Midbrain (tissue), 1 donor: ENCODE data around the gene EPS8.
A peak's percentile ranks its signal among the peaks of the same experiment; 100 is the strongest.
"Not testable (repeated sequence)": the region's sequence is repeated elsewhere in the genome, so short reads cannot be mapped to it uniquely, and the experiment has no call there.

Experiments used
- DNase-seq: peaks from one replicate; lab custom pipeline; 2025; lab: John Stamatoyannopoulos, UW

The EPS8 gene

DNA sequence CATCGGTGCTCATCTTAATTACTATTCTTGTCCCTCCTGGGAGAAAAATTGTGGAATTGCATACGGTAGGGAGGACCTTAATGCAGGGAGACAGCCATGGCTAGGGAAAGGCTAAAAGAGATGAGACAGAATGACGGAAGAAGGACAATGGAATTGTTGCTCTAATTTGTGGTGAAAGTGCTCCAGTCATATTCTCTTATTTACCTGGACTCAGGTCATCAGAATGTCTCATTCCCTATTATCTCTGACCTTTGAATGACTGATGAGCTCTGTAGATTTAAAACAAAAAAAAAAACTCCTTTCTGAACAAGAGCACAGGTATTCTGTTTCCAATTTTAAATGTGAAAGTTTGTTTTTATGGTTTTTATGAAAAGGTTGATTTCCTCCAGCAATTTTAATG lies 8.6 kb upstream of the EPS8 start:
- DNase-seq: no peak

DNA sequence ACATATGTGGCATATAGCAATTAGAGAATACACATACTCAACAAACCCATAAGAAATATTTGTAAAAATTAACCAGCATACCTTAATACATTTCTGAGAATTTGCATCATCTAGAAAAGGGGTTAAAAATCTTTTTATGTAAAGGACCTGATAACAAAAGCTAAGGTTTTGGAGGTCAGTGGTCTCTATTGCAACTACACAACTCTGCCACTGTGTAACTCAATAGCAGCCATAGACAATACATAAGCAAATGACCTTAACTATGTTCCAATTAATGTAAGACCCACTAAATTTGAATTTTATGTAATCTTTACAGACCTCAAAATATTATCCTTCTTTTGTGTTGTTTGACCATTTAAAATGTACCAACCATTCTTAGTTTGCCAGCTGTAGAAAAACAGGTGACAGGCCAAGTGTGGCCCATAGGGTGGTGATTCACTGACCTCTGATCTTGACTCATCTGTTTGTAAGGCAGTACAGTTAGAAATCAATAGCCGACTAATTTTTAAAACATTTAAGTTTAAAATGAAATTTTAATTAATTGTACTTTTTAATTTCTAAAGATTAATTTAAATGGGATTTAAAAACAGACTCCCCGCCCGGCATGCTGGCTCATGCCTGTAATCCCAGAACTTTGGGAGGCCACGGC lies 7.4 kb upstream of the EPS8 start:
- no peak for DNase-seq

DNA sequence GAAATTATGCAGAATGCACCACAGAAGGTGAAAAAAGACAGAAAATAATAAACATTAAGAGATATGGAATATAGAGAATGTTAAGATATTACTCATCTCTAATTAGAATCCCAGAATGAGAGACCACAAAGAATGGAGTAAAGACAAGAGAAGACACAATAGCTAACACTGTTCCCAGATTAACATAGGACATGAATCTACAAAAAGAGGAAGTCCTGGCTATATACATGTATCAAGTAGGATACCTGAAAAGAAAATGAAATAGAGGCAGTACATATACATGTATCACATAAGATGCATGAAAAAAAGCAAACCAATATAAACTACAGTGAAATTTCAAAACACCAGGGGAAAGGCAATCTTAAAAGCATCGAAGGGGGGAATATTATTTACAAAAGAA lies 5.6 kb upstream of the EPS8 start:
- DNase-seq: no peak

- no peak for DNase-seq
These were observed 5.0 kb upstream of the EPS8 start for GRCh38 chr12:15794196-15794595.

DNA sequence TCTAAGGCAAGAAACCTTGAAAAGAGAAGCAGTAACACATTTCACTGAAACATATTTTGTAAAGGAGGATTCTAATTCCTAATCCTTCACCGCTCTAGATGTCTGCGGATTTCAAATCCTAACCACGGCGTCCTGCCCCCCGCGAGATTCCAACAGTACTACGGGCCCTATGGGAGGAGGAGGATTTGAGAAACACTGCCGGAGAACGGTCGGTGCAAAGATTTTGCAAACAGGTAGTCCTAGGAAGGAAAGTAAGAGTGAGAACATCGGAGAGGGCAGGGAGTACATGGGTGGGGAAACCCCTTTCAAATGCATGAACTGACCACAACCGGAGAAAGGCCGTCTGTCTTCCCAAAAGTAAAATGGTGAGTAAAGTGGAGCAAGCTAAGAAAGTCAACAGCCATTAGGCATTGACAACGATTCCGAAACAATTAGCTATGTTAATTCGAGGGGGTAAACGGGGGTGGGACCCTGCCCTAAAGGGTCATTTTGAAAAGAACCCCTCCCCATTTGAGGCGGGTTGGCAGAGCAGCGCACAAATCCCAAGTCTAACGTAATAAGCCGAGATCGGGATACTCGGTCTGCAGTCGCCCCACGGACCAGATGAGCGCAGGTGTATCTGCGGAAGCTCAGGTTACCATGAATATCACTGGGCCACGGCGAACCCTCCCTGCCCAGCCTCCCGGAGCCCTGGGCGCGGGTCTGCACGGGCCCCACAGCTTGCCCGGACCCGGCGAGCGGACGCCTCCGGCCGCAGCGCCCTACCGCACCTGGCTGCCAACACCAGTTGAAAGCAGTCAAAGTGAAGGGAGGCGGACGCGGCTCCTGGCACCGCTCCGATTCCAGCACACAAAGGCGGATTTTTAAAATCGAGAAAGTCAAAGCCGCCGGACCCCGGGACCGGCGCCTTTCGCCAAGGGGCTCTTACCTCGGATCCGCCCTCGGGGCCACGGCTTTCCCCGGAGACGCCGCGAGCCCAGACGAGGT lies 662 bp downstream of the EPS8 start:
- DNase-seq: peak; percentile 75

DNA sequence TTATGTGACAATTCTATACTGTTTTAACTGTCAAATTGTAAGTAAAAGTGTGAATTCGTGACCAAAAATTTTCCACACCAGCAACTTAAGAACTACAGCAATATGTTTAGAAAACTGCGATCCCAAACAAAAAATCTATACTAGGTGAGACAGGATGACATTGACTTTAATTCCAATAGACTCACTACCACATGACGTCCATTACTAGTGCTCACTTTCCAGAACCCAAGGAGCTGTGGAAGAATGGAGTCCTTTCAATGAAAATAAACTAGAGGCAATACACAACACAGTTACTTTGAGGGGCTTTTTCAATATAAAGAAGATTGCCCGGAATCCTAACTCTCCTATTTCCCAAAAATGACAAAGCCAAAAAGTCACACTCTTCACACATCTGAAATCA lies 1.4 kb downstream of the EPS8 start:
- DNase-seq: no peak

- no peak for DNase-seq
These were observed 2.4 kb downstream of the EPS8 start for GRCh38 chr12:15786772-15787171.

GRCh38 chr12:15783288-15783687 lies 5.9 kb downstream of the EPS8 start:
- no peak for DNase-seq

GRCh38 chr12:15782667-15783066 lies 6.5 kb downstream of the EPS8 start:
- no peak for DNase-seq

DNA sequence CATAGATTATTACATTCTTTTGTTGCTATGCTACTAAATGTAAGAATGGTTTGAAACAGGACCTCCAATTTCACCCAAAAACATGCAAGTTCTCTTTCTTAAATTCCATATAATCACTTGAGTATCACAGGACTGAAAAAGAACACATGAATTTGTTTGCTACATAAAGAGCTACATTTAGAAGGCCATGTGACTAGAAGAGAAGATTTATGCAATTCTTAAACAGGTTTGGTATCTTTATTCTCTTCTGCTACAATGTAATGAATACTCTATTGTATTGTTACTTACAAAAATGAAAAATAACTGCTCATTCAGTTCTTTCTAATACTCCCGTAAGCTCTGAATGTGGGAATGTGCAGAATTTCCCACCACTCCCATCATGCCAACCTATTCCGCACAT lies 9.3 kb downstream of the EPS8 start:
- no peak for DNase-seq

GRCh38 chr12:15778126-15778525 lies 11.1 kb downstream of the EPS8 start:
- DNase-seq: no peak

- no peak for DNase-seq
These were observed 11.7 kb downstream of the EPS8 start for GRCh38 chr12:15777355-15778012.

GRCh38 chr12:15776532-15776931 lies 12.7 kb downstream of the EPS8 start:
- DNase-seq: no peak

GRCh38 chr12:15774819-15775218 lies 14.4 kb downstream of the EPS8 start:
- DNase-seq: no peak

DNA sequence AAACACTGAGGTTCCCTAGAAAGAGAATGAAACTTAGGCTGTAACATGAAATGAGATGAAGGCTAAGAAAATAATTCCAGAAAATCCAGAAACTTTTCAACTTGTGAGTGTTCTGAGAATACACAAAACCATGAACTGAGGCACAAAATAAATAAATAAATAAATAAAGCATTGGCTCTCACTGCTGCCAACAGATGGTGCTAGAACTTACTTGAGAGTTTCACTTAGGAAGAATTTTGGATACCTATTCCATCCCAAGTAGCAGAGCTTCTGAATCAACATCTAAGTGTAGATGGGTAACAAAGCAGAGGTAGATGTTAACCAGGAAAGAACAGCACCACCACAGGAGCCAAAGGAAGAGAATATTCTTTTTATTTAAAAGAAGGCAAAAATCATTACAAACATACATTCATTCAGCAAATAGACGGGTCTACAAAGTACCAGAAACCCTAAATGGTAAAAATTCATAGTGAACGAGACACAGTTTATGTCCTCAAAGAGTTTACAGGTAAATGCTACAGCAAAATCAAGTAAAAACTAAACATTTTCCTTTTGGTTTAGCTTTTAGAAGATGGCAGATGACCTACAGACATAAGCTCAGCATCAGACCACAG lies 16.7 kb downstream of the EPS8 start:
- DNase-seq: peak; percentile 47

GRCh38 chr12:15770581-15770980 lies 18.6 kb downstream of the EPS8 start:
- no peak for DNase-seq

DNA sequence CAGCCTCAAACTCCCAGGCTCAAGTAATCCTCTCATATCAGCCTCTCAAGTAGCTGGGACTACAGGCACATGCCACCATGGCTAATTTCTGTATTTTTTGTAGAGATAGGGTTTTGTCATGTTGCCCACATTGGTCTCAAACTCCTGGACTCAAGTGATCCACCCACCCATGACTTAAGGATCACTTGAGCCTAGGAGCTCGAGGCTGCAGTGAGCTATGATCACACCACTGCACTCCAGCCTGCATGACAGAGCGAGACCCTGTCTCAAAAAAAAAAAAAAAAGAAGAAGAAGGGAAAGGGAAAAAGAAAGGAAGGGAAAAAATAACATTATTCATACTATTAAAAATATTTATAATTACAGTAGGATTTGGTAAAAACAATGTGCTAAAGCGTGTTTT lies 19.2 kb downstream of the EPS8 start:
- no peak for DNase-seq

DNA sequence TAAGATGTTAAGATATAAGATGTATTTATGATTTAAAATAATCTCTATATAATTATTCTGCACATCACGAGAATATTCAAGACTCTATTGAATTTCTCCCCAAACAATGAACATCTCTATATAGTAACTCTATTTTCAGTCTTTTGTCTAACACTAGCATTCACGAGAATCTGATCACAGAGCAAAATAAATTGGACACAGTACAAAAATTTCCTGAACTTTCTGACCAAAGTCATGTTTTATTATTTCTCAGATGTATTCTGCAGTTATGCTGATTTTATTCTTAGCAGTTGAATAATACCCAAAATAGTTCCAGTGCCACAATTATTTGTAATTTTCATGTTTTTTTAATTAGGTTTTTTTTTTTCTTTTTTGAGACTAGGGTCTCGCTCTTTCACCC lies 19.6 kb downstream of the EPS8 start:
- no peak for DNase-seq

- no peak for DNase-seq
These were observed 21.9 kb downstream of the EPS8 start for GRCh38 chr12:15767301-15767700.

DNA sequence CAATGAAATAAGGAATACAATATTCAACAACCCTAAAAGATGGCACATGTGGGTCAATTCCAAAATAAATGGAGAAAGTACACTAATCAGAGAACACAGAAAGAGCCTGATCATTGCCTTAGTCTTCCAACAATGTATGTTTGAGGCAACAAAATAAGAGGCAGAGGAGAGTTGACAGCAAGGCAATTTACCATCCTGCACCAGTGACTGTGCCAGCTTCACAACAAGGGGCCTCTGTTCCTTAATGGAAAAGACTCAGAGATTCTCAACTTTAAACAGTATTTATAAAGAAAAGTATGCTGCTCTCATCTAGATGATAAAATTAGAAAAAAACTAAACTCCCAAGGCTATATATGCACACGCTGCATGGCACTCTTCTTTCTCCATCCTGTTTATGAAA lies 25.9 kb downstream of the EPS8 start:
- DNase-seq: no peak

GRCh38 chr12:15762162-15762561 lies 27.0 kb downstream of the EPS8 start:
- not testable (repeated sequence) for DNase-seq

DNA sequence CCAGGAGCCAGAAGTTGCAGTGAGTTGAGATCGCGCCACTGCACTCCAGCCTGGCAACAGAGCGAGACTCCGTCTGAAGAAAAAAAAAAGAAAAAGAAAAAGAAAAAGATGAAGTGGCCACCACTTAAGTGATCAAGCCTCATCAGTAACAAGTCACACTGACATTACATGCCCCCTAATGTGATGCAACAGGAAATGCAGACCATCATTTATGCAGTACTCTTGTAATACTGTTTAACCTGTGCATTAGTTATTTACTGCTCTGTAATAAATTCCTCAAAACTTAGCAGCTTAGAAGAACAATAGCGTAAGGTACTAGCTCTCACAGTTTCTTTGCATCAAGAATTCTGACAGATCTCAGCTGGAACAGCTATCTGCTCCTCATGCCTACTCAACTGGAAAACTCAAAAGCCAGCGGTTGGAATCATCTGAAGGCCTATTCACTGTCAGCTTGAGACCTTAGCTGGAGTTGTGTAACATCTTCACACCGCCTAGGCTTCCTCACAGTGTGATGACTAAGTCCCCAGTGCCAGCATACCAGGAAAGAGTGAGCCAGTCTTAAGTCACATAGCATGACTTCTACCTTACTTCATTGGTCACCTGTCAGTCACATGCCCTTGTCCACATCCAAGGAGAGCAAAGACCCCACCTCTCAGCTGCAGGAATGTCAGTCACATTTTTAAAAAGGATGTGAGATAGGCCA lies 31.5 kb downstream of the EPS8 start:
- no peak for DNase-seq
